Bronchial epithelial cell (primary cell): ENCODE results near the gene SLC6A19. TPM values are rescaled to one million over a fixed set of nuclear protein-coding genes. Genes with fewer than 3 reads are reported as not detected.

Experiments
- DNase-seq: peaks from one replicate; pipeline ENCODE4 v3.0.0-alpha.2; 2010; ENCODE audit warnings: low read depth
- FAIRE-seq: peaks from 2 replicates; lab custom pipeline; 2011; peaks lifted over from hg19 to GRCh38; lab: Jason Lieb, UNC
- H3K27me3 ChIP-seq: 2 replicates; pipeline ENCODE4 v1.5.1; 2011; ENCODE audit warnings: low read length; ENCODE audit not compliant: control insufficient read depth, insufficient read depth
- H3K36me3 ChIP-seq: 2 replicates; pipeline ENCODE4 v1.5.1; 2011; ENCODE audit warnings: low read length; ENCODE audit not compliant: control insufficient read depth, insufficient read depth
- H3K4me3 ChIP-seq: 2 replicates; pipeline ENCODE4 v1.5.1; 2011; ENCODE audit warnings: mild to moderate bottlenecking, low read depth, low read length, control low read depth
- CTCF ChIP-seq: IDR thresholded peaks from 2 replicates; pipeline ENCODE4 v1.5.1; 2011; ENCODE audit warnings: mild to moderate bottlenecking, moderate library complexity, low read length, control low read depth, inconsistent platforms; ENCODE audit not compliant: insufficient read depth, severe bottlenecking
- total RNA-seq: library from RNA; depleted of rRNA; stranded (reverse); fragments of >200 nt; gene quantifications from 2 replicates; pipeline ENCODE4 v1.2.1, GENCODE V29; 2014

SLC6A19 gene
- total RNA-seq, 1 donor from 2014 or later = not detected

DNA sequence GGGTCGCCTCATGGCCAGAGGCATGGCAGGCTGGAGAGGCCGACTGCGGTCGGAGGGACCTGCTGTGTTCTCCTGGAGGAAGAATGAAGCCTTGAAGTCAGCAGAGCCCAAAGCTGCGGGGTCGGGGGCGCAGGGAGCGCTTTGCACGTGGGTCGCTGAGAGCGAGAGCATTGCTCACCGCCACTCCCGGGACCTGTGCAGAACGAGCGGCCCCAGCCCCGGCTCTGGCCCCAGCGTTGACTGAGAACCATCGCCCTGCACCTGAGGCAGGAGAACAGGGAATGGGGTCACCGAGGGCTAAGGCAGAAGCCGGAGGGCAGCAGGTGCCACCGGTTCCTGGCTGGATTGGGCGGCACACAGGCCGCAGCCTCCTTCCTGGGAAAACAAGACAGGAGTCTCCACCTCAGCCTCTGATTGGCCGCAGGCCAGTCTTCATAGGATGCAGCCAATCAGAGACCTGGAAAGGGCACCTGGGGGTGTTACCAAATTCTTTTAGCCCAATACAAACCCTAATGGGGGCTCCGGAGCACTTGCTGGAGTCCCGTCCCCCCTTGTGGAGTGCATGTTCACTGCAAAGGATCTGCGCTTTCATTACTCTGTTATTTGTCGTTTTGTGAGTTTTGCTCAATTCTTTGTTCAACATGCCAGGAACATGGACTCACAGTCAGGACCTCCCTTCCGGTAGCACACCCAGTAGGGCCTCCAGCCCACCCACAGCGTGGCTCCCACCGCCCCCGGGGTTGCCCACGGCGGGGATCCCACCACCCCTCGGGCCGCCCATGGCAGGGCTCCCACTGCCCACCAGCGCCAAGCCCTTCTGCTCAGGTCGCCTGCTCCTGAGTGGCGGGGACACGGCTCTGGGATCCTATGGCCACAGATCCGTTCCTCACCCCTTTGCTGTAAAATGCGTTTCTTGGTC lies 24.7 kb upstream of the SLC6A19 start:
- Histone ChIP-seq H3K4me3 (no peak overlapping the region), H3K36me3 (no peaks in the 10 kb centered on the region), H3K27me3 (no peaks in the 10 kb centered on the region)
- no peak for TF ChIP-seq CTCF
- DNase-seq (no peak), FAIRE-seq (no peak)

GRCh38 chr5:1177826-1178528 lies 23.4 kb upstream of the SLC6A19 start:
- Histone ChIP-seq H3K36me3 (no peaks in the 10 kb centered on the region), H3K27me3 (peaks cover 2% of the 10 kb centered on the region), H3K4me3 (no peak overlapping the region)
- FAIRE-seq = no peak
- no peak for TF ChIP-seq CTCF
- no peak for DNase-seq

DNA sequence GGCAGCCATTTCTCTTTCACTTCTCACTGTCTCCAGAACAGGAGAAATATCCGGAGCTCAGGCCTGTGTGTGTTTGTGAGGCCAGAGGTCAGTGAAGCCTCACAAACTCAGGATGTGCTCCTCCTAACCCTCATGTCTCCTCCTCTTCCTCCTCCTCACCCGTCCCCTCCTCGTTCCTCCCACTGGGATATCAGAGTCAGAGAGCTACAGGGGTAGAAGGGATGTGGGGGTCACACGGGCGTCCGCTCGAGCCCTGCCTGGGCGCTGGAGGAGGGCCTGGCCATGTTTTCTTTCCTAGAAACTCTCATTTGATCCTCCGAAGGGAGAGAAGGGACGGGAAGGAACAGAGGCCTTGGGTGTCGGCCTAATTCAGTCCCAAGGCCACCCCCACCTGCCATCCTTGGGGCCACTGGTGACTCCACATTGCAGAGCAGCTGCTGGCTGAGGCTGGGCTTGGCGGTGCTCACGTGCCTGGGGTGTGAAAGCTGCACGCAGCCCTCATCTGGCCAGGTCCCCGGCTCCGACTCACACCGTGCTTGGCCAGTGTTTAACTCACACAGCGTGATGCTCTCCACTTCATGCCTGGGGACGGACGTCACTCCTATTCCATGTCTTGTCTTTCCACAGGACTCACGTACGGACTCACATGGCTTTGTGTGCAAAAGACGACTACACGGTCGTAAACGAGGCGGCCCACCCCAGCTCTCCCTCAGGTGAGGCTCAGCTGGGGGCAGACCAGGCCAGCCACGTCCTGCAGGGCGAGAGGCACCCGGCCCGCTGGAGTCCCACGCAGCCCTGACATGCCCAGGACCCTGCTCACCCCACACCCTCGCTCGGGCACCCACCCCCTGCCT lies 22.6 kb upstream of the SLC6A19 start:
- no peak for FAIRE-seq

DNA sequence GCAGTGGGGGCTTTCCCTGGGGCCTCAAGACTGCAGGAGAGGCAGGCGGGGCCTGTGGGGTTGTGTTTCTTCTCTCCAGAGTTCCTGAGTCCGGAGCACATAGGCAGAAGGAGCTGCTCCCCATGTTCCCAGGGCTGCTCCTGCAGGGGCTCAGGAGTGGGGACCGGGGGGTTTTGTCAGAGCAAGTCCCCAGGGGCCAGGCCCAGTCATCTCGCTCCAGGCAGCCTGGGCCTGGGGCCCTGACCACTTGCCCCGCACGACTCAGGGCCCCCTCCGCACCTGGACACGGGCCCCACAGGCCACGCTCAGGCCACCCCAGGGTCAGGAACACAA lies 22.0 kb upstream of the SLC6A19 start:
- TF ChIP-seq CTCF = no peak

More for the DNA sequence above, 22.6 kb upstream of the SLC6A19 start:
- Histone ChIP-seq H3K4me3 (no peak overlapping the region), H3K36me3 (no peaks in the 10 kb centered on the region), H3K27me3 (peaks cover 2% of the 10 kb centered on the region)
- TF ChIP-seq CTCF = no peak
- no peak for DNase-seq

DNA sequence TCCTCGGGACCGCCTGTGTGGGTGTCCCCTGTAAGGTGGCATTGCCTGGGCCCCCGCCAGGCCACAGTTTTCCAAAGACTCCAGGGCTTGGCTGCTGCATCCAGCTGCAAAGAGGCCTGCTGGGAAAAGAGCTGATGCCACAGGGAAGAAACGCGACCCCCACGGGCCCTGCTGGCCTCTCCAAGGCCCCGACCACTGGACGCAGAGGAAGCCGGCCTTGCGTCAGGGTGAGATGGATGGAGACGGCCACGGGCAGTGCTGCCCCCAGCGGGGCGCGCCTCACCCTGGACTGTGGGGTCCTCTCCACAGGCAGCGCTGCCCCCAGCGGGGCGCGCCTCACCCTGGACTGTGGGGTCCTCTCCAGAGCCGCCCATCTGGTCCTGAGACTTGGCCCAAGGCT lies 21.3 kb upstream of the SLC6A19 start:
- no peak for TF ChIP-seq CTCF
- no peaks in the 10 kb centered on the region for H3K36me3 ChIP-seq
- DNase-seq (no peak), FAIRE-seq (no peak)
- no peak overlapping the region for H3K4me3 ChIP-seq
- H3K27me3 ChIP-seq = peaks cover 2% of the 10 kb centered on the region

More for the DNA sequence above, 22.0 kb upstream of the SLC6A19 start:
- DNase-seq = no peak
- no peak for FAIRE-seq
- Histone ChIP-seq H3K4me3 (no peak overlapping the region), H3K36me3 (no peaks in the 10 kb centered on the region), H3K27me3 (peaks cover 2% of the 10 kb centered on the region)
